ENCODE data around the gene IGSF9B.

IGSF9B gene

GRCh38 chr11:133952199-133953190, 4.3 kb downstream of the IGSF9B start:
- Histone ChIP-seq H3K9ac (ENCODE audit: low read depth, low read length) (peak overlapping the region; percentile 56; the same call in 1 of the 2 replicates), H3K4me3 (ENCODE audit: low read length) (no peak overlapping the region), H3K27me3 (ENCODE audit: insufficient read depth, low read length) (peaks cover 42% of the 10 kb centered on the region), H3K4me1 (ENCODE audit: insufficient read depth, low read length) (peaks cover 56% of the 10 kb centered on the region), H3K36me3 (ENCODE audit: insufficient read depth, low read depth, low read length) (no peaks in the 10 kb centered on the region), H3K27ac (ENCODE audit: low read length) (no peak overlapping the region), H3K9me3 (ENCODE audit: insufficient read depth, low read depth, low read length) (no peaks in the 10 kb centered on the region)

- H3K27ac ChIP-seq (ENCODE audit: low read length) = no peak overlapping the region
- H3K36me3 ChIP-seq (ENCODE audit: insufficient read depth, low read depth, low read length) = no peaks in the 10 kb centered on the region
- no peaks in the 10 kb centered on the region for H3K9me3 ChIP-seq (ENCODE audit: insufficient read depth, low read depth, low read length)
- H3K4me3 ChIP-seq (ENCODE audit: low read length) = peak overlapping the region; percentile 48; the same call in 1 of the 2 replicates
- H3K9ac ChIP-seq (ENCODE audit: low read depth, low read length) = peak overlapping the region; percentile 56; the same call in 1 of the 2 replicates
- peaks cover 63% of the 10 kb centered on the region for H3K4me1 ChIP-seq (ENCODE audit: insufficient read depth, low read length)
- peaks cover 39% of the 10 kb centered on the region for H3K27me3 ChIP-seq (ENCODE audit: insufficient read depth, low read length)
These were observed 5.2 kb downstream of the IGSF9B start for GRCh38 chr11:133951327-133952198.

- H3K27me3 ChIP-seq (ENCODE audit: insufficient read depth, low read length) = peaks cover 36% of the 10 kb centered on the region
- H3K27ac ChIP-seq (ENCODE audit: low read length) = no peak overlapping the region
- H3K4me3 ChIP-seq (ENCODE audit: low read length) = peak overlapping the region; percentile 48; the same call in 1 of the 2 replicates
- H3K9ac ChIP-seq (ENCODE audit: low read depth, low read length) = peak overlapping the region; percentile 56; the same call in 1 of the 2 replicates
- H3K4me1 ChIP-seq (ENCODE audit: insufficient read depth, low read length) = peaks cover 67% of the 10 kb centered on the region
- no peaks in the 10 kb centered on the region for H3K9me3 ChIP-seq (ENCODE audit: insufficient read depth, low read depth, low read length)
- no peaks in the 10 kb centered on the region for H3K36me3 ChIP-seq (ENCODE audit: insufficient read depth, low read depth, low read length)
These were observed 5.9 kb downstream of the IGSF9B start for GRCh38 chr11:133950874-133951326.

- Histone ChIP-seq H3K4me1 (ENCODE audit: insufficient read depth, low read length) (peaks cover 67% of the 10 kb centered on the region), H3K27ac (ENCODE audit: low read length) (no peak overlapping the region)
These were observed 6.3 kb downstream of the IGSF9B start for GRCh38 chr11:133950421-133950820.

GRCh38 chr11:133949129-133949528, 7.6 kb downstream of the IGSF9B start:
- Histone ChIP-seq H3K27ac (ENCODE audit: low read length) (no peak overlapping the region), H3K4me3 (ENCODE audit: low read length) (no peak overlapping the region), H3K27me3 (ENCODE audit: insufficient read depth, low read length) (peaks cover 19% of the 10 kb centered on the region), H3K4me1 (ENCODE audit: insufficient read depth, low read length) (peaks cover 60% of the 10 kb centered on the region), H3K36me3 (ENCODE audit: insufficient read depth, low read depth, low read length) (peaks cover 10% of the 10 kb centered on the region; the same call in 1 of the 2 replicates), H3K9ac (ENCODE audit: low read depth, low read length) (peak overlapping the region; percentile 50; the same call in 1 of the 2 replicates), H3K9me3 (ENCODE audit: insufficient read depth, low read depth, low read length) (no peaks in the 10 kb centered on the region)

More at GRCh38 chr11:133950421-133950820, 6.3 kb downstream of the IGSF9B start:
- no peak overlapping the region; the same call in 1 of the 2 replicates for H3K4me3 ChIP-seq (ENCODE audit: low read length)
- peak overlapping the region; percentile 56; the same call in 1 of the 2 replicates for H3K9ac ChIP-seq (ENCODE audit: low read depth, low read length)
- peaks cover 32% of the 10 kb centered on the region for H3K27me3 ChIP-seq (ENCODE audit: insufficient read depth, low read length)
- no peaks in the 10 kb centered on the region for H3K9me3 ChIP-seq (ENCODE audit: insufficient read depth, low read depth, low read length)
- no peaks in the 10 kb centered on the region for H3K36me3 ChIP-seq (ENCODE audit: insufficient read depth, low read depth, low read length)

- Histone ChIP-seq H3K9ac (ENCODE audit: low read depth, low read length) (peak overlapping the region; percentile 50; the same call in 1 of the 2 replicates), H3K4me1 (ENCODE audit: insufficient read depth, low read length) (peaks cover 60% of the 10 kb centered on the region), H3K27me3 (ENCODE audit: insufficient read depth, low read length) (peaks cover 15% of the 10 kb centered on the region), H3K36me3 (ENCODE audit: insufficient read depth, low read depth, low read length) (peaks cover 14% of the 10 kb centered on the region; the same call in 1 of the 2 replicates), H3K27ac (ENCODE audit: low read length) (no peak overlapping the region), H3K9me3 (ENCODE audit: insufficient read depth, low read depth, low read length) (no peaks in the 10 kb centered on the region), H3K4me3 (ENCODE audit: low read length) (peak overlapping the region; percentile 35; the same call in 1 of the 2 replicates)
These were observed 8.1 kb downstream of the IGSF9B start for GRCh38 chr11:133948711-133949110.

- Histone ChIP-seq H3K36me3 (ENCODE audit: insufficient read depth, low read depth, low read length) (peaks cover 20% of the 10 kb centered on the region; the same call in 1 of the 2 replicates), H3K27ac (ENCODE audit: low read length) (no peak overlapping the region), H3K4me3 (ENCODE audit: low read length) (no peak overlapping the region; the same call in 1 of the 2 replicates), H3K9me3 (ENCODE audit: insufficient read depth, low read depth, low read length) (no peaks in the 10 kb centered on the region), H3K27me3 (ENCODE audit: insufficient read depth, low read length) (peaks cover 2% of the 10 kb centered on the region; the same call in 1 of the 2 replicates), H3K4me1 (ENCODE audit: insufficient read depth, low read length) (peaks cover 50% of the 10 kb centered on the region), H3K9ac (ENCODE audit: low read depth, low read length) (no peak overlapping the region; the same call in 1 of the 2 replicates)
These were observed 9.4 kb downstream of the IGSF9B start for GRCh38 chr11:133947321-133947756.

GRCh38 chr11:133946541-133947318, 10.0 kb downstream of the IGSF9B start:
- Histone ChIP-seq H3K36me3 (ENCODE audit: insufficient read depth, low read depth, low read length) (peaks cover 25% of the 10 kb centered on the region), H3K4me1 (ENCODE audit: insufficient read depth, low read length) (peaks cover 44% of the 10 kb centered on the region), H3K9me3 (ENCODE audit: insufficient read depth, low read depth, low read length) (no peaks in the 10 kb centered on the region), H3K4me3 (ENCODE audit: low read length) (no peak overlapping the region; the same call in 1 of the 2 replicates), H3K27me3 (ENCODE audit: insufficient read depth, low read length) (no peaks in the 10 kb centered on the region), H3K9ac (ENCODE audit: low read depth, low read length) (no peak overlapping the region), H3K27ac (ENCODE audit: low read length) (no peak overlapping the region)

GRCh38 chr11:133946051-133946450, 10.7 kb downstream of the IGSF9B start:
- Histone ChIP-seq H3K27me3 (ENCODE audit: insufficient read depth, low read length) (no peaks in the 10 kb centered on the region), H3K9ac (ENCODE audit: low read depth, low read length) (no peak overlapping the region), H3K36me3 (ENCODE audit: insufficient read depth, low read depth, low read length) (peaks cover 32% of the 10 kb centered on the region), H3K9me3 (ENCODE audit: insufficient read depth, low read depth, low read length) (no peaks in the 10 kb centered on the region), H3K27ac (ENCODE audit: low read length) (no peak overlapping the region), H3K4me1 (ENCODE audit: insufficient read depth, low read length) (peaks cover 43% of the 10 kb centered on the region), H3K4me3 (ENCODE audit: low read length) (no peak overlapping the region)

GRCh38 chr11:133945087-133945974, 11.4 kb downstream of the IGSF9B start:
- H3K27ac ChIP-seq (ENCODE audit: low read length) = no peak overlapping the region

More at GRCh38 chr11:133945087-133945974, 11.4 kb downstream of the IGSF9B start:
- Histone ChIP-seq H3K9ac (ENCODE audit: low read depth, low read length) (no peak overlapping the region), H3K4me3 (ENCODE audit: low read length) (no peak overlapping the region), H3K36me3 (ENCODE audit: insufficient read depth, low read depth, low read length) (peaks cover 33% of the 10 kb centered on the region), H3K27me3 (ENCODE audit: insufficient read depth, low read length) (no peaks in the 10 kb centered on the region), H3K9me3 (ENCODE audit: insufficient read depth, low read depth, low read length) (no peaks in the 10 kb centered on the region), H3K4me1 (ENCODE audit: insufficient read depth, low read length) (peaks cover 38% of the 10 kb centered on the region)
